Activated CD8-positive, alpha-beta memory T cell treated with anti-CD3 and anti-CD28 coated beads, Interleukin-2, amount 50 U/mL, for 48 hours (primary cell): ENCODE measurements around the gene MAP4K3.

Experiments
- DNase-seq: peaks from one replicate; pipeline ENCODE4 v3.0.0-alpha.2; 2020

MAP4K3 gene

GRCh38 chr2:39443009-39443408 lies 5.9 kb upstream of the MAP4K3 start:
- DNase-seq, result no peak

- DNase-seq, result peak; percentile 73
These were observed 624 bp upstream of the MAP4K3 start for GRCh38 chr2:39437522-39438296.

- peak; percentile 54 for DNase-seq
These were observed 1.1 kb downstream of the MAP4K3 start for GRCh38 chr2:39435741-39436591.

GRCh38 chr2:39435234-39435633 lies 1.9 kb downstream of the MAP4K3 start:
- DNase-seq, result no peak

GRCh38 chr2:39434233-39434897 lies 2.7 kb downstream of the MAP4K3 start:
- DNase-seq, result no peak

GRCh38 chr2:39433586-39434195 lies 3.4 kb downstream of the MAP4K3 start:
- no peak for DNase-seq

GRCh38 chr2:39432701-39433100 lies 4.4 kb downstream of the MAP4K3 start:
- no peak for DNase-seq

- DNase-seq, result no peak
These were observed 5.3 kb downstream of the MAP4K3 start for GRCh38 chr2:39431592-39432316.

- no peak for DNase-seq
These were observed 7.3 kb downstream of the MAP4K3 start for GRCh38 chr2:39429746-39430145.

- no peak for DNase-seq
These were observed 12.1 kb downstream of the MAP4K3 start for GRCh38 chr2:39424951-39425350.

GRCh38 chr2:39422700-39423099 lies 14.4 kb downstream of the MAP4K3 start:
- no peak for DNase-seq

GRCh38 chr2:39421354-39421753 lies 15.7 kb downstream of the MAP4K3 start:
- DNase-seq, result no peak

GRCh38 chr2:39419282-39420223 lies 17.5 kb downstream of the MAP4K3 start:
- DNase-seq, result no peak

- no peak for DNase-seq
These were observed 18.6 kb downstream of the MAP4K3 start for GRCh38 chr2:39418491-39418890.

GRCh38 chr2:39416140-39416539 lies 20.9 kb downstream of the MAP4K3 start:
- no peak for DNase-seq

GRCh38 chr2:39413063-39413737 lies 23.9 kb downstream of the MAP4K3 start:
- DNase-seq, result no peak

- no peak for DNase-seq
These were observed 25.7 kb downstream of the MAP4K3 start for GRCh38 chr2:39411181-39411944.

- DNase-seq, result no peak
These were observed 27.2 kb downstream of the MAP4K3 start for GRCh38 chr2:39409697-39410389.
